CD4-positive, alpha-beta T cell treated with Interleukin-17A for 4 hours (primary cell): ENCODE results near the gene IL17F.
"Not testable (repeated sequence)": the region's sequence is repeated elsewhere in the genome, so short reads cannot be mapped to it uniquely, and the experiment has no call there.

ENCODE experiments used
- DNase-seq: peaks from one replicate; pipeline ENCODE4 v3.0.0-alpha.2; 2020; ENCODE audit warnings: mixed read lengths

The IL17F gene

DNA sequence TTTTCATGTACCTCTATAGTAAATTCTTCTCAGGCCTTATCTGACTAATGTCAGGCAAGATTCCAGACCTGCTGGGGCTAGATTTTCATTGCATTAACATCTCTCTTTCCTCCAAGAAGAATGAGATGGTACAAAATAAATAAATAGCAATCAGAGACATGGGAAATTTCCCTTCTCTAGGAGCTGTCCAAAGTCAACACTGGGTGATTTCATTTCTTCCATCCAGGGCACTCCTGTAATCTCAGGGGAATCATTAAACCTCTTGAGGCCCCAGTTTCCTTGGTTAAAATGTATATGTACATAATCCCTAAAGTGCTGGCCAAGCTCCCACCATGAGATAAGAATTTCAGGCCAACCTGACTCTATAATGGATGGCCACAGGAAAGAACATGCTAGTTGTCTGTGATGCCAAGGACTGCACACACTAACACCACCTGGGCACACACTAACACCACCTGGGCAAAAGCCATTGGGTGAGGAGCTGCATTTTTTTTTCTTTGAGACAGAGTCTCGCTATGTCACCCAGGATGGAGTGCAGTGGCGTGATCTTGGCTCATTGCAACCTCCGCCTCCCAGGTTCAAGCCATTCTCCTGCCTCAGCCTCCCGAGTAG, 912 bp downstream of the IL17F start:
- no peak for DNase-seq

DNA sequence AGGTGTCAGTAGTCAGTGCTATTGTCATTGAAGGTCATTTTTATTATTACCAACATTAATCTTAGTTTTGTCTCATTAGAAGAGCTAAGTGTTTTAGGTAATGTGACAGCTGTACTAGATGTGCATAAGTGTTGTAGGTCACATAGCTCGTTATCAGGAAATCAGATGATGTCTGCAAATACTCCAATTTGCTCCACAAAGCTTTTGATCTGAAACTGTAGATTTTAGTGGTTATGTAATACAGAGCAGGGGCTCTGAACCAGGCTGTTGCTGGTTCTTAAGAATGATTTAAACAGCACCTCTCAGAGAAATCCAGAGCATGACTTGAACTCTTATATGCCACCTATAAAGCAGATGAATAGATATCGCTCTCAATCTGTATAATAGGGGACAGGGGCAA, 2.5 kb downstream of the IL17F start:
- no peak for DNase-seq

DNA sequence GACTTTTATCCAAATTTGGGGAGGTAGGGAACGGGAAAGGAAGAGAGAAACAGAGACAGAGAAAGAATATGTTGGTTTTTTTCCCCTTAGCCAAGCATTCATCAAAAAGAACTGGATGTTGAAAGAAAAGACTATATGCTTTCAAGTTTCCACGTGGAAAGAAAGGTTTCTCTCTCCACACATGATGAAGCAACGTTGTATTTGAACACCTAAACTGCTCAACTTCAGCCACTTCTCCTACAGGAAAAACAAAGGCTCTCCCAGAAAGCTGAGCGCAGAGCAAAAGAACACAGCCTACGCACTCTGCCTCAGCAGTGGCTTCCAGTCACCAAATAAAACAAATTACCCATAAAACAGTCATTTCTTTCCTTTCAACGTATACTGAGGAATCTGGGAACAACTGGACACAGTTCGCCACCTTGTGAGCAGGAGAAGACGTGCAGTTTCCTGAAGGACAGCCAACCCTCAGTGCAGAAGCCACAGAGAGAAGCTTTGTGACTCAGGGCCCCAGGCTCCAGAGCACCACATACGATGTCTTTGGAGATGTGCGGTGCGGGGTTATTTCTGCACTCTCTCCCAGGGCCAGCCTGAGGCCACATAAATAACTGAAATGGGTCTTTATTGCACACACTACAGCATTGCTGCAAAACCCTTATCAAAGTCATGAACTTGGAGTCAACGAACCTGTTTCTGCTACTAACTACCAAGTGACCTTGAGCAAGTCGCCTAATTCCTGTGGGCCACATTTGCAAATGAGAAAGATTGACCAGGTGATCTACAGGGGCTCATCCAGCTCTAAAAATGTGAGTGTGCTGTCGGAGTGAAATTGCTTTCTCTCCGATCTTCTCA, 10.1 kb downstream of the IL17F start:
- no peak for DNase-seq

DNA sequence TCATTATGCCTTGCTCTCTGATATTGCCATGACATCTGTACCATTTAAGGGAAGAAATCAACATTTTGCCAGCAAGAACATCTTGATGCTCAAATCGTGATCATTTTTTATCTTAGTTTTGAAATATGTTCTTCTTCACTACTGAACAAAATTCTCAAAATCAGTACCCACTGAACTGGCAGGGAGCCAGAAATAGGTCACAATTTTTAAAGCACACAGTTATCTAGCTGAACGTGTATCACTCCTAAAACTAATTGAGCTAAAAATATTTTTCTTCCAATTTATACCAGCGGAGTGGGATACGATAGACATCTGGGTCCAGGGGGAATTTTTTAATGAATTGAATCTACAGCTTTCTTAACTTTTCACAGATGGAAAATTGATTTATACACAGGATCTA, 11.3 kb downstream of the IL17F start:
- DNase-seq: no peak

DNA sequence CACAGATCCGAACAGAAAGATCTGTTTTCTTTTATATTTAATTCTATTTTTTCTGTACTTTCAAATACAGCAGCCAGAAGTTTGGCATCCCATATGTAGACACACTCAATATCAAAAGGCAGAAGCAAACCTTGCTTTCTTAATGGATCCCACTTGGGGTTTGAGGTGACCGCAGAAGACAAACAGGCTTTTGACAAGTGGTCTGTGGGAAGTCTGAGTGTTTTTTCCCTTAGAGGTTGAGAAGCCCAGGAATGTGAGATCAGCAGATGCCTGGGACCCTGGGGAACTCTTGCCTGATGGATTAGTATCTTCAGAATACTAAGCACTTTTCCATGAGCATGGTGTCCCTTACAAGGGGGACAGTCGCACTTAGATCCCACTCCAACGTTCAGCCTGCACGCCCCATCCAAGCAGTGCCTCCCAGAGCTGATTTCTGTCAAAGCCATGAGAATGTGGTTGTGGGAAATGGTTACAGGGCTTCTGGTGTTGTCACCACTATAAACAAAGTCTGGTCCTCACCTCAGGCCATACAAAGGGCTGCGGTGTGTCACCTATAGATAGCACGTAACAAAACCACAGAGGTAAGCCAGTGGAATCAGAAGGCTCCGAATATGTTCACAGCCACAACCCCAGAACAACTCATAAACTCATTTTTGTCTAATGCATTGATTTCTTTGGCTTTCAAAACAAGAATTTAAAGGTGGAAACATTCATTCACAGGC, 12.7 kb downstream of the IL17F start:
- no peak for DNase-seq

- DNase-seq: no peak
Measured at GRCh38 chr6:52230685-52231084, 13.6 kb downstream of the IL17F start.

- DNase-seq: peak; percentile 5
Measured at GRCh38 chr6:52227495-52227894, 16.8 kb downstream of the IL17F start.

GRCh38 chr6:52221302-52221701, 23.0 kb downstream of the IL17F start:
- DNase-seq: peak; percentile 12

- DNase-seq: no peak
Measured at GRCh38 chr6:52217761-52218160, 26.5 kb downstream of the IL17F start.

GRCh38 chr6:52216932-52217575, 27.2 kb downstream of the IL17F start:
- DNase-seq: no peak

DNA sequence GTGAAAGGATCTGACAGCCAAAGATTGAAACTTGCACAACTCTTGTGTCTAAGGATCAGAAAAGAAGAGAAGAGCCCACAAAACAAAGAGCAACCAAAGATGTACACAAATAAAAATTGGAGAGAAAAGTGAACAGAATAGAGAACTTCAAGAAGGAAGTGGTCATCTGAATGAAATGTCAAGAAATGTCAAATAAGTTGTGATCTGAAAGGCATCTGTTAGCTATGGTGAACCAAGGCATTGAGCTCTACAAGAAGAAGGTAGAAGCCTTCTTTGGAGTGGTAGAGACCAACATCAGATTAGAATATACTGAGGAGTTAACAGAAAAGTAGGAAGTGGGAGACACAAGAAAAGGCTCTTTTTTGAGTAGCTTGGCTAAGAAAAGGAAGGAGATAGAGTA, 28.5 kb downstream of the IL17F start:
- no peak for DNase-seq

DNA sequence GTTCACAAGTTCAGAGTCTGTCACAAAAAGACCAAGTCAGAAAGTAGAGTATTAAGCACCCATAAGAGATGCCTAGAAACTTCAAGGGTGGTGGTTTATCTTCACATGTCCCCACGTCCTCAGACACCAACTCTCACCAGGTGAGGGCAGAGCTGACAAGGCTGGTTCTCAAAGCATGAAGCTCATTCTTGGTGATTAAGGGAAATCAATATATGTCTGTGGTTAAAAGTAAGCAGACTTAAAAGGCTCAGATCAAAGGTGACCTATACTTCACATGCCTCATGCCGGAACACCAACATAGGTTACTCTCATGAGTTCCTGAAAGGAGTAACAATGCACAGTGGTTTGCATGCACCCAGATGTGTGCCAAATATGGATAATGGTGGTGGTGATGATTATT, 31.2 kb downstream of the IL17F start:
- DNase-seq: peak; percentile 14

DNA sequence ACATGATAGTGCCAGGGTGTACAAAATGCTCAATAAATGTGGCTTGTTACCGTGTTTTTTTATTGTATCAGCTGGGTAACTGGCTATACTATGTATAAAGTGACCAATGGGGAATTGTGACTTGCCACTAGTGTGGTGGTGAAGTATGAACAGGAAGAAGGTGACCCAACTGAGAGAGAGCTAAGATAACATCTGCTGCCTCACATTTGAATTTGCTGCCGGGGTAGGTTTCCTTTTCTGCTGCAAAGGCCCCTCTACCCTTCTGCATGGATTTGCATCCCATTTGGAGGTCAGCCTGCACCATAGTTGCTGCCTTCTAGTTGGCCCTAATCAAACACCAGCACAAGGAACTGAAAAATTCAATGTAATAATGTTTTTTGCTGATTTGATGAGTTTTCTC, 34.1 kb downstream of the IL17F start:
- DNase-seq: no peak

- no peak for DNase-seq
Measured at GRCh38 chr6:52209770-52210169, 34.5 kb downstream of the IL17F start.

DNA sequence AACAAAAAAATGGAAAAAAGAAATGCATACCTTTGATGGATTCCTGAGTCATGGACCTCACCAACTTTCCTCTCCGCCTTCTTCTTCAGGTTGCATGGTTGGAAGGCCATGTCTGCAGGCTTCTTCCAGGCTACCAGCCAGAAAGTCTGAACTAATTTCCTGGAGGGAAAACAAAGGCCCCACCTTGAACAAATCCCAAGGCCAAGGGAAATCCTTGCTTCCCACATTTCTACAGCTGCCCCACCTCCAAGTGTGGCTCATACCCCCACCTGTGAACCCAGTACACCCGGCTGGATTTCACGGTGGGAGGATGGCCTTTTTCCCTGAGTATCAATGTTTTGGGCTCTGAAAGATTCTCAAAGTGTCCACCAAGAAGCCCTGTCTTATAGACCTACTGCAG, 35.7 kb downstream of the IL17F start:
- DNase-seq: no peak

- no peak for DNase-seq
Measured at GRCh38 chr6:52207066-52207465, 37.2 kb downstream of the IL17F start.

DNA sequence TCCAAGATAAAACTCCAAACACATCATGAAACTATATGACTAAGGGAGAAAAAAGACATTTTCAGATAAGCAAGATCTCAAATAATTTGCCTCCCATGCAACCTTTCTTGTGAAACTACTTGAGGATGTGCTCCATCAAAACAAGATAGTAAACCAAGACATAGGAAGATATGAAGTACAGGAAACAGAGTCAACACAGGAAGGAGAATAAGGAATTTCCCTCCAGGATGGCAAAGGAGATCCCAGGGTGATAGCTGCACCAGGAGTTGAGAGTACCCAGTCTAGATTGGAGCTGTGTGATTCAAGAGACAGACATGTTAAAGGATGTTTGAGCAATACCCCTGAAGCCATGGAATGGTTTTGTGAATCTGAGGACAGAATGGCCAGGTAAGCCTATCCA, 42.8 kb downstream of the IL17F start:
- no peak for DNase-seq

GRCh38 chr6:52201046-52201445, 43.3 kb downstream of the IL17F start:
- DNase-seq: no peak

DNA sequence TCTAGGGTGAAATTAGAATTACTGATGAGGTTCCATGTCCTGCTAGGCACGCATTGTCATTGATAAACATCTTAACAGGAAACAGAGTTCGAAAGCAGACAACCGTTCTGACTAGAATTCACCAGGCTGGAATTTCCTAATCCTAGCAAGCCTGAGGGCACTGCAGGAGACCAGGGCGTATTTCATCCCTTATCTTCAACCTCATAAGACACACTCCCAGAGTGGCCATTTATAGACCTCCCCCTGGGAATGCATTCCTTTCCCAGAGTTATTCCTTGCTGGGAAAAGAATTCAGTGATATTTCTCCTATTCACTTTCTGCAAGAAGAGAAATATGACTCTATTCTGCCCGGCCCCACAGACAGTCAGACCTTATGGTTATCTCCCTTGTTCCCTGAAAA, 44.2 kb downstream of the IL17F start:
- not testable (repeated sequence) for DNase-seq

- no peak for DNase-seq
Measured at GRCh38 chr6:52195886-52196285, 48.4 kb downstream of the IL17F start.

- no peak for DNase-seq
Measured at GRCh38 chr6:52191824-52192223, 52.5 kb downstream of the IL17F start.

DNA sequence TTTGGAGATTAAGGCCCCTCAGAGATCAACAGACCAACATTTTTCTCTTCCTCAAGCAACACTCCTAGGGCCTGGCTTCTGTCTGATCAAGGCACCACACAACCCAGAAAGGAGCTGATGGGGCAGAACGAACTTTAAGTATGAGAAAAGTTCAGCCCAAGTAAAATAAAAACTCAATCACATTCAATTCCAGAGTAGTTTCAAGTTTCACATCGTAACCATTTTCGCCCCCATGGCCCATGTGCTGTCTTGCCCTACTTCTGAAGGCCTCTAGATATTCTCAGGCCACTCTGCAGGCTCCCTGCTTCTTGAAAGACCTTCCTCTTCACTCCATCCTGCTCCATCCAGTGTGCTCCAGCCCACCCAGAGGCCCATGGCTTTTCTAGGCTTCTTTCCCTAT, 53.9 kb downstream of the IL17F start:
- no peak for DNase-seq

GRCh38 chr6:52189974-52190373, 54.3 kb downstream of the IL17F start:
- no peak for DNase-seq
